SK-N-MC (cell line): Measurements from ENCODE around the gene C1QL1.

ENCODE experiments used
- EZH2 ChIP-seq: fragments of 200-600 bp; sonication (generic); IDR thresholded peaks from one replicate; pipeline ENCODE4 v1.6.1; 2017; ENCODE audit warnings: antibody characterized with exemption
- POLR2AphosphoS5 ChIP-seq: IDR thresholded peaks from 2 replicates; pipeline ENCODE4 v1.6.1; 2012; ENCODE audit warnings: mild to moderate bottlenecking, low read depth, low read length, borderline replicate concordance

GRCh38 chr17:44947461-44948314 is 20.4 kb downstream of the C1QL1 start, which contains the start of gene KIF18B:
- TF ChIP-seq POLR2AphosphoS5, result peak; percentile 98
- TF ChIP-seq EZH2, result no peak
